ENCODE data around the gene TNP2.

The TNP2 gene

GRCh38 chr16:11257131-11257938, 11.8 kb downstream of the TNP2 start:
- peak in 50 of 56 donors; percentile 13 to 82 (median 48) for DNase-seq

- peak in 19 of 56 donors; percentile 12 to 54 (median 36) for DNase-seq
These were observed 12.4 kb downstream of the TNP2 start for GRCh38 chr16:11256661-11257130.

GRCh38 chr16:11255737-11256660, 13.1 kb downstream of the TNP2 start, which contains the start of gene SOCS1:
TSS of gene SOCS1 (minus strand) at chr16:11256204. CDS start at chr16:11255478, 726 bp downstream.
- peak in 54 of 56 donors; percentile 16 to 90 (median 63) for DNase-seq

- DNase-seq: peak in 6 of 56 donors; percentile 7 to 31 (median 21)
These were observed 14.0 kb downstream of the TNP2 start for GRCh38 chr16:11254913-11255736.

GRCh38 chr16:11253995-11254912, 14.9 kb downstream of the TNP2 start:
- no peak for DNase-seq

- no peak for DNase-seq
These were observed 15.8 kb downstream of the TNP2 start for GRCh38 chr16:11253009-11253994.

- no peak for DNase-seq
These were observed 16.6 kb downstream of the TNP2 start for GRCh38 chr16:11252482-11252931.

GRCh38 chr16:11251525-11252481, 17.3 kb downstream of the TNP2 start:
- peak in 2 of 56 donors; percentile 6 to 23 for DNase-seq

- DNase-seq: no peak
These were observed 18.2 kb downstream of the TNP2 start for GRCh38 chr16:11250786-11251524.

GRCh38 chr16:11250091-11250785, 18.9 kb downstream of the TNP2 start:
- DNase-seq: no peak

GRCh38 chr16:11249233-11250061, 19.7 kb downstream of the TNP2 start:
- no peak for DNase-seq

GRCh38 chr16:11248133-11248532, 21.0 kb downstream of the TNP2 start:
- no peak for DNase-seq

- DNase-seq: no peak
These were observed 23.1 kb downstream of the TNP2 start for GRCh38 chr16:11245988-11246387.

- DNase-seq: no peak
These were observed 23.8 kb downstream of the TNP2 start for GRCh38 chr16:11245222-11245737.

GRCh38 chr16:11242658-11243057, 26.5 kb downstream of the TNP2 start:
- no peak for DNase-seq

All from amygdala (tissue), 56 donors.